ENCODE measurements around the gene KRT34. TPM values are rescaled to one million over a fixed set of nuclear protein-coding genes. Genes with fewer than 3 reads are reported as not detected.

The KRT34 gene
- polyA plus RNA-seq, 3 donors: not detected

- Histone ChIP-seq H3K27me3 (ENCODE audit: control insufficient read depth in 2 of 2, insufficient read depth in 2 of 2, low read length in 2 of 2) (no peaks in the 10 kb centered on the region), H3K4me2 (replicated peaks; ENCODE audit: extremely low read depth, low read length, poor library complexity, severe bottlenecking) (no peak overlapping the region), H4K20me1 (ENCODE audit: insufficient read depth, low read length) (no peaks in the 10 kb centered on the region), H2AFZ (ENCODE audit: insufficient read depth, low read depth, low read length, poor library complexity, severe bottlenecking) (no peak overlapping the region), H3K9ac (ENCODE audit: insufficient read depth, low read length, poor library complexity, severe bottlenecking) (no peak overlapping the region), H3K4me1 (ENCODE audit: control insufficient read depth in 1 of 2, insufficient read depth in 2 of 2, low read length in 2 of 2) (peaks cover 4 to 5% of the 10 kb centered on the region in 2 donors), H3K4me3 (replicated peaks in 1 of 3; ENCODE audit: low read depth in 2 of 3, low read length in 3 of 3) (no peak overlapping the region), H3K79me2 (ENCODE audit: insufficient read depth, low read length) (no peaks in the 10 kb centered on the region), H3K27ac (ENCODE audit: low read depth in 1 of 2, low read length in 2 of 2) (no peak overlapping the region), H3K9me3 (replicated peaks in 1 of 2; ENCODE audit: control insufficient read depth in 1 of 2, insufficient read depth in 1 of 2, low read length in 2 of 2) (no peaks in the 10 kb centered on the region), H3K36me3 (replicated peaks in 1 of 2; ENCODE audit: control insufficient read depth in 1 of 2, insufficient read depth in 2 of 2, low read length in 2 of 2) (no peaks in the 10 kb centered on the region)
- intact Hi-C loops (cut with micrococcal nuclease): no loop called here
- no peak overlapping the region for H3K27ac Mint-ChIP-seq
- no CpG with 5 or more reads among the region's 4 CpGs for WGBS (ENCODE audit: insufficient coverage)
- peaks cover 7% of the 10 kb centered on the region for H3K4me1 Mint-ChIP-seq
- H3K9me3 Mint-ChIP-seq: no peaks in the 10 kb centered on the region
- no peak for TF ChIP-seq CTCF (IDR thresholded peaks at IDR 0.05)
- H3K36me3 Mint-ChIP-seq: no peaks in the 10 kb centered on the region
- no peak overlapping the region for H3K4me3 Mint-ChIP-seq
- H3K27me3 Mint-ChIP-seq (ENCODE audit: low read depth in 3 of 3): peaks cover 6 to 9% (median 9%) of the 10 kb centered on the region in 3 donors
- no peak for DNase-seq
Observed at GRCh38 chr17:41420134-41420533, 38.0 kb upstream of the KRT34 start.

- no peak overlapping the region for H3K27ac Mint-ChIP-seq
- H3K4me3 Mint-ChIP-seq: no peak overlapping the region
- H3K9me3 Mint-ChIP-seq: no peaks in the 10 kb centered on the region
- Histone ChIP-seq H3K4me1 (ENCODE audit: control insufficient read depth in 1 of 2, insufficient read depth in 2 of 2, low read length in 2 of 2) (peaks cover 4 to 5% of the 10 kb centered on the region in 2 donors), H3K9me3 (replicated peaks in 1 of 2; ENCODE audit: control insufficient read depth in 1 of 2, insufficient read depth in 1 of 2, low read length in 2 of 2) (no peaks in the 10 kb centered on the region), H3K27me3 (ENCODE audit: control insufficient read depth in 2 of 2, insufficient read depth in 2 of 2, low read length in 2 of 2) (no peaks in the 10 kb centered on the region), H3K4me3 (replicated peaks in 1 of 3; ENCODE audit: low read depth in 2 of 3, low read length in 3 of 3) (no peak overlapping the region), H3K27ac (ENCODE audit: low read depth in 1 of 2, low read length in 2 of 2) (no peak overlapping the region), H4K20me1 (ENCODE audit: insufficient read depth, low read length) (no peaks in the 10 kb centered on the region), H3K79me2 (ENCODE audit: insufficient read depth, low read length) (no peaks in the 10 kb centered on the region), H3K36me3 (replicated peaks in 1 of 2; ENCODE audit: control insufficient read depth in 1 of 2, insufficient read depth in 2 of 2, low read length in 2 of 2) (no peaks in the 10 kb centered on the region), H2AFZ (ENCODE audit: insufficient read depth, low read depth, low read length, poor library complexity, severe bottlenecking) (no peak overlapping the region), H3K9ac (ENCODE audit: insufficient read depth, low read length, poor library complexity, severe bottlenecking) (no peak overlapping the region), H3K4me2 (replicated peaks; ENCODE audit: extremely low read depth, low read length, poor library complexity, severe bottlenecking) (no peak overlapping the region)
- WGBS (ENCODE audit: insufficient coverage): 94% methylated on average over 4 of the region's 4 CpGs
- peaks cover 7% of the 10 kb centered on the region for H3K4me1 Mint-ChIP-seq
- no peak for DNase-seq
- no peaks in the 10 kb centered on the region for H3K36me3 Mint-ChIP-seq
- intact Hi-C loops (cut with micrococcal nuclease): no loop called here
- H3K27me3 Mint-ChIP-seq (ENCODE audit: low read depth in 3 of 3): peaks cover 6 to 9% (median 9%) of the 10 kb centered on the region in 3 donors
- no peak for TF ChIP-seq CTCF (IDR thresholded peaks at IDR 0.05)
Observed at GRCh38 chr17:41419716-41420115, 37.6 kb upstream of the KRT34 start.

Measured in CD14-positive monocyte (primary cell).